ENCODE measurements around the gene LSS.

DNA sequence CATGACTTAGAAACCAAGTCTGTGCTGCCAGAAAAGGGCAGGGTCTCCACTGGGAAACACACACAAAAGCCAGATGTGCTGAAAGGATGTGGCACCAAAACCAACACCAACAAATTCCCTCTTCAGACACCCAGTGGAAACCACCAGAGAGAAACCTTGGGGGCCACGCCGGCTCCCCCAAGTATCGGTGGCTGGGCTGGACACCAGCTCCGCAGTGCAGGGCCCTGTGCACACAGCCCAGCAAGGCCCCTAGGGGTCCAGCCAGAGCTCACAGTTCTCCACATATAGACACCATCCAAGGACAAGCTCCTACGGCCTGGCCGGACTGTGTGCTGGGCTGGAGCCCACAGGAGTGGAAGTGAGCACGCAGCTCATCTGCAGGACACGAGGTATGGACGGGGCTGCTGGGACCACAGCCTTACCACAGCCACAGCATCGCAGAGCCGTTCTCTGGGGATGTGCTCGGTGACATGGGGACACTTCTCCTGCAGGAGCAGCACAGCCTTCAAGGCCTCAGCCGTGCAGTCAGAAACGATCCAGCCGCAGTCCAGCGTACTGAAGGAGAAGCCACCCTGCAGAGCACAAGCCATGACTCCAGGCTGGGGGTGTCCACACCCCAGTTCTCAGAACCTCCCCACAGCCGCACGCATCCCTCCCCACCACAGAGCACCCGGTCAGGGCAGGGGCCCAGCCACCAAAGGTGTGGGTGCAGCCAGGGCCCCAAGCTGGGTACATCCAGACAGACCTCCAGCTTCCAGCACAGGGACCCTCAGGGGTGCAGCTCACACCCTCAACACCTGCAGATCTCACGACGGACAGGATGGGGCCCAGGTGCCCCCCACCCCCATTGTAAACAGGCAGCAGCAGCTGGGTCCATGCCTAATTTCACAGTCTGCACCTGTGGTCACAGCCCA, 21.3 kb downstream of the LSS start:
- TF ChIP-seq CTCF (conservative IDR thresholded peaks at IDR 0.05; ENCODE audit: low read depth, low read length) (no peak), EZH2 (IDR thresholded peaks at IDR 0.05; ENCODE audit: low read length, unreplicated experiment) (no peak)
